Measurements from ENCODE around the gene DCBLD1. TPM values are rescaled to one million over a fixed set of nuclear protein-coding genes. Genes with fewer than 3 reads are reported as not detected.

Gene DCBLD1
- total and polyA plus RNA-seq, 4 donors, result 2.7 to 10.4 (median 4.4) TPM

GRCh38 chr6:117481278-117481925, 1.1 kb upstream of the DCBLD1 start:
- no peak for DNase-seq (ENCODE audit: low spot score)
- Histone ChIP-seq H3K9ac (ENCODE audit: low read depth in 1 of 2, low read length in 2 of 2) (no peak overlapping the region), H3K4me1 (ENCODE audit: control insufficient read depth in 4 of 4, insufficient read depth in 4 of 4, low read length in 3 of 4) (peaks cover 0 to 20% (median 17%) of the 10 kb centered on the region in 4 donors), H3K4me3 (ENCODE audit: low read depth in 1 of 3, low read length in 3 of 3) (no peak overlapping the region), H3K9me3 (ENCODE audit: control insufficient read depth in 4 of 4, low read length in 3 of 4) (no peaks in the 10 kb centered on the region), H3K27me3 (ENCODE audit: control insufficient read depth in 4 of 4, insufficient read depth in 4 of 4, low read length in 3 of 4) (no peaks in the 10 kb centered on the region), H3K36me3 (ENCODE audit: control insufficient read depth in 4 of 4, insufficient read depth in 3 of 4, low read depth in 1 of 4, low read length in 3 of 4) (no peaks in the 10 kb centered on the region), H3K27ac (ENCODE audit: low read depth in 1 of 2, low read length in 2 of 2) (peak overlapping the region in 1 of 2 donors; percentile 93)
- 69% methylated on average over 22 of the region's 22 CpGs for WGBS
- no peak for TF ChIP-seq JUND (IDR thresholded peaks at IDR 0.05)
- TF ChIP-seq NR2F2 (IDR thresholded peaks at IDR 0.05), result no peak
- no peak for TF ChIP-seq TAF1 (conservative IDR thresholded peaks at IDR 0.05)
- no peak for TF ChIP-seq MAX (IDR thresholded peaks at IDR 0.05)
- TF ChIP-seq EGR1 (IDR thresholded peaks at IDR 0.05; ENCODE audit: low read depth in 2 of 2), result no peak
- no peak for TF ChIP-seq FOXA2 (IDR thresholded peaks at IDR 0.05)

GRCh38 chr6:117481926-117482239, 591 bp upstream of the DCBLD1 start:
- H3K4me3 ChIP-seq (ENCODE audit: low read depth in 1 of 3, low read length in 3 of 3), result peak overlapping the region in 1 of 3 donors; percentile 73
- H3K9me3 ChIP-seq (ENCODE audit: control insufficient read depth in 4 of 4, low read length in 3 of 4), result no peaks in the 10 kb centered on the region
- TF ChIP-seq HNF4A (conservative IDR thresholded peaks at IDR 0.05), result no peak
- no peak for TF ChIP-seq ATF3 (IDR thresholded peaks at IDR 0.05)
- TF ChIP-seq CTCF (IDR thresholded peaks at IDR 0.05; ENCODE audit: low read depth, low read length, missing input control), result no peak
- peaks cover 0 to 3% (median 0%) of the 10 kb centered on the region in 4 donors for H3K36me3 ChIP-seq (ENCODE audit: control insufficient read depth in 4 of 4, insufficient read depth in 3 of 4, low read depth in 1 of 4, low read length in 3 of 4)
- no peaks in the 10 kb centered on the region for H3K27me3 ChIP-seq (ENCODE audit: control insufficient read depth in 4 of 4, insufficient read depth in 4 of 4, low read length in 3 of 4)
- H3K27ac ChIP-seq (ENCODE audit: low read depth in 1 of 2, low read length in 2 of 2), result peak overlapping the region; percentile 92 to 93
- 79% methylated on average over 2 of the region's 2 CpGs for WGBS
- H3K4me1 ChIP-seq (ENCODE audit: control insufficient read depth in 4 of 4, insufficient read depth in 4 of 4, low read length in 3 of 4), result peaks cover 0 to 20% (median 17%) of the 10 kb centered on the region in 4 donors
- H3K9ac ChIP-seq (ENCODE audit: low read depth in 1 of 2, low read length in 2 of 2), result no peak overlapping the region
- DNase-seq (ENCODE audit: low spot score), result no peak

GRCh38 chr6:117483004-117483644, 650 bp downstream of the DCBLD1 start:
- peak overlapping the region; percentile 82 to 92 for H3K9ac ChIP-seq (ENCODE audit: low read depth in 1 of 2, low read length in 2 of 2)
- peaks cover 0 to 18% (median 16%) of the 10 kb centered on the region in 4 donors for H3K4me1 ChIP-seq (ENCODE audit: control insufficient read depth in 4 of 4, insufficient read depth in 4 of 4, low read length in 3 of 4)
- H3K36me3 ChIP-seq (ENCODE audit: control insufficient read depth in 4 of 4, insufficient read depth in 3 of 4, low read depth in 1 of 4, low read length in 3 of 4), result peaks cover 0 to 3% (median 0%) of the 10 kb centered on the region in 4 donors
- H3K9me3 ChIP-seq (ENCODE audit: control insufficient read depth in 4 of 4, low read length in 3 of 4), result no peaks in the 10 kb centered on the region
- DNase-seq (ENCODE audit: low spot score), result peak; percentile 47
- H3K4me3 ChIP-seq (ENCODE audit: low read depth in 1 of 3, low read length in 3 of 3), result peak overlapping the region; percentile 73 to 91 (median 80)
- WGBS, result under 1% methylated on average over 46 of the region's 46 CpGs
- no peaks in the 10 kb centered on the region for H3K27me3 ChIP-seq (ENCODE audit: control insufficient read depth in 4 of 4, insufficient read depth in 4 of 4, low read length in 3 of 4)
- H3K27ac ChIP-seq (ENCODE audit: low read depth in 1 of 2, low read length in 2 of 2), result peak overlapping the region; percentile 92 to 93
- TF ChIP-seq EGR1 (IDR thresholded peaks at IDR 0.05; ENCODE audit: low read depth in 2 of 2) (no peak), HNF4G (IDR thresholded peaks at IDR 0.05) (no peak), GABPA (IDR thresholded peaks at IDR 0.05 in 1 of 2, conservative IDR thresholded peaks at IDR 0.05 in 1 of 2) (no peak), ZBTB33 (IDR thresholded peaks at IDR 0.05) (no peak), ATF3 (IDR thresholded peaks at IDR 0.05) (no peak), CTCF (IDR thresholded peaks at IDR 0.05; ENCODE audit: low read depth, low read length, missing input control) (no peak), MAX (IDR thresholded peaks at IDR 0.05) (no peak), YY1 (IDR thresholded peaks at IDR 0.05) (no peak), RAD21 (IDR thresholded peaks at IDR 0.05) (peak in 1 of 2 donors; percentile 40), RXRA (IDR thresholded peaks at IDR 0.05) (no peak)

All from liver (tissue), 9 donors.